ENCODE results near the gene ST6GALNAC4.
A peak's percentile ranks its signal among the peaks of the same experiment; 100 is the strongest.

The ST6GALNAC4 gene

GRCh38 chr9:127941961-127942215, 25.0 kb upstream of the ST6GALNAC4 start:
- intact Hi-C loops (cut with DNase I; ENCODE audit: low total_unique reads), result loop anchor here (5.0 kb wide), 2 partner anchors 35 to 175 kb away; no protein-coding TSS in a partner anchor
- Histone ChIP-seq H3K36me3 (peaks cover 9 to 48% (median 14%) of the 10 kb centered on the region in 3 donors), H3K4me1 (peaks cover 0 to 26% (median 11%) of the 10 kb centered on the region in 4 donors), H3K27ac (no peak overlapping the region), H3K4me3 (no peak overlapping the region), H3K9me3 (no peaks in the 10 kb centered on the region), H3K27me3 (no peaks in the 10 kb centered on the region)
- no peak for DNase-seq
- TF ChIP-seq, protein P1, sequence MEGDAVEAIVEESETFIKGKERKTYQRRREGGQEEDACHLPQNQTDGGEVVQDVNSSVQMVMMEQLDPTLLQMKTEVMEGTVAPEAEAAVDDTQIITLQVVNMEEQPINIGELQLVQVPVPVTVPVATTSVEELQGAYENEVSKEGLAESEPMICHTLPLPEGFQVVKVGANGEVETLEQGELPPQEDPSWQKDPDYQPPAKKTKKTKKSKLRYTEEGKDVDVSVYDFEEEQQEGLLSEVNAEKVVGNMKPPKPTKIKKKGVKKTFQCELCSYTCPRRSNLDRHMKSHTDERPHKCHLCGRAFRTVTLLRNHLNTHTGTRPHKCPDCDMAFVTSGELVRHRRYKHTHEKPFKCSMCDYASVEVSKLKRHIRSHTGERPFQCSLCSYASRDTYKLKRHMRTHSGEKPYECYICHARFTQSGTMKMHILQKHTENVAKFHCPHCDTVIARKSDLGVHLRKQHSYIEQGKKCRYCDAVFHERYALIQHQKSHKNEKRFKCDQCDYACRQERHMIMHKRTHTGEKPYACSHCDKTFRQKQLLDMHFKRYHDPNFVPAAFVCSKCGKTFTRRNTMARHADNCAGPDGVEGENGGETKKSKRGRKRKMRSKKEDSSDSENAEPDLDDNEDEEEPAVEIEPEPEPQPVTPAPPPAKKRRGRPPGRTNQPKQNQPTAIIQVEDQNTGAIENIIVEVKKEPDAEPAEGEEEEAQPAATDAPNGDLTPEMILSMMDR (IDR thresholded peaks at IDR 0.05), result no peak

- no peaks in the 10 kb centered on the region for H3K27me3 ChIP-seq
- no peaks in the 10 kb centered on the region for H3K9me3 ChIP-seq
- peaks cover 9 to 48% (median 14%) of the 10 kb centered on the region in 3 donors for H3K36me3 ChIP-seq
- no peak for DNase-seq
- TF ChIP-seq, protein P1 (IDR thresholded peaks at IDR 0.05), result no peak
- no peak overlapping the region for H3K4me3 ChIP-seq
- intact Hi-C loops (cut with DNase I; ENCODE audit: low total_unique reads), result loop anchor here (5.0 kb wide), 2 partner anchors 36 to 176 kb away; no protein-coding TSS in a partner anchor
- H3K4me1 ChIP-seq, result peaks cover 0 to 31% (median 16%) of the 10 kb centered on the region in 4 donors
- no peak overlapping the region for H3K27ac ChIP-seq
Observed at GRCh38 chr9:127941062-127941960, 24.5 kb upstream of the ST6GALNAC4 start.

DNA sequence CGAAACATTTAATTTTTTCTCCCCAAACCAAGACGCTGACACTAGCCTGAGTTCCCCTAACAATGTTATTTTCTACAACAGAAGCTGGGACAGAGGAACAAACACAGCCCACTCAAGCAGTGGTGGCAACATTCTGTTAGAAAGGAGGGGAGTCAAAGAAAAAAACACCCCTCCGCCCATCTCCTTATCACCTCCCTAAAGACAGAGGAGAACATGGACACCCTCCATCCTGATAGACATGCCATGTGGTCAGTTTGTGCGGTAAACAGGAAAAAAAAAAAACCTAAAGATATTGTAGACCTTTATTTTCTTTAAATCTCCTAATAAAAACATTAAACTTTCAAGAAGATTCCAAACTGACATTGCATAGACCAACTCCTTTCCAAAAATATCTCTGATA, 23.8 kb upstream of the ST6GALNAC4 start:
- H3K27me3 ChIP-seq, result no peaks in the 10 kb centered on the region
- intact Hi-C loops (cut with DNase I; ENCODE audit: low total_unique reads), result loop anchor here (5.0 kb wide), 2 partner anchors 37 to 177 kb away; no protein-coding TSS in a partner anchor
- H3K4me1 ChIP-seq, result peaks cover 0 to 39% (median 23%) of the 10 kb centered on the region in 4 donors
- H3K27ac ChIP-seq, result no peak overlapping the region
- no peak overlapping the region for H3K4me3 ChIP-seq
- TF ChIP-seq, protein P1 (IDR thresholded peaks at IDR 0.05), result no peak
- no peaks in the 10 kb centered on the region for H3K9me3 ChIP-seq
- peaks cover 9 to 49% (median 13%) of the 10 kb centered on the region in 3 donors for H3K36me3 ChIP-seq
- no peak for DNase-seq

DNA sequence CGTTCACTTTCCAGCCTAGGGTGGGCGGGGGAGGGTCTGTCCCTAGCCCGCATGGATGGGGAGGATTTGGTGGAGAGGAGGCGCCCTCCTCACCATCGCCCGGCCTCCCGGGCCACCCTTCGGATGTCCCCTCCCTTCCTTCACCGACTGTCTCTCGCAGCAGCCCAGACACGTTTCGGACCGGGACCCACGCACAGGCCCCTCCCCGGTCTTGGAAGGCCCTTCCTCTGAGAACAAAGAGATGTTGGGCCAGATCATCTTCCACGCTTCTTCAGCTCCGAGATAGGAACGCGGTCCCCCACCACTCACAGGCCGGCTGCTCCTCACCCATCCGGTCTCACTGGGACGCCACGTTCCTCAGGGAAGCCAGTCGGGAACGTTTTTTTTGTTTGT, 21.5 kb upstream of the ST6GALNAC4 start:
- peak overlapping the region; percentile 60 to 64 for H3K27ac ChIP-seq
- H3K4me3 ChIP-seq, result peak overlapping the region; percentile 68 to 90
- intact Hi-C loops (cut with DNase I; ENCODE audit: low total_unique reads), result no loop called here
- no peaks in the 10 kb centered on the region for H3K9me3 ChIP-seq
- DNase-seq, result no peak
- H3K36me3 ChIP-seq, result peaks cover 0 to 39% (median 8%) of the 10 kb centered on the region in 3 donors
- TF ChIP-seq, protein P1 (IDR thresholded peaks at IDR 0.05), result no peak
- no peaks in the 10 kb centered on the region for H3K27me3 ChIP-seq
- H3K4me1 ChIP-seq, result peaks cover 0 to 35% (median 26%) of the 10 kb centered on the region in 4 donors

- peak within 1 kb of the TSS; percentile 68 to 90 for H3K4me3 ChIP-seq
- H3K36me3 ChIP-seq, result peaks cover 0 to 33% (median 8%) of the 10 kb centered on the region in 3 donors
- peak within 1 kb of the TSS; percentile 60 to 64 for H3K27ac ChIP-seq
- TF ChIP-seq, protein P1 (IDR thresholded peaks at IDR 0.05), result no peak
- no peaks in the 10 kb centered on the region for H3K9me3 ChIP-seq
- intact Hi-C loops (cut with DNase I; ENCODE audit: low total_unique reads), result no loop called here
- H3K27me3 ChIP-seq, result no peaks in the 10 kb centered on the region
- peaks cover 0 to 33% (median 26%) of the 10 kb centered on the region in 4 donors for H3K4me1 ChIP-seq
- peak; percentile 72 to 85 for DNase-seq
Observed at GRCh38 chr9:127937388-127938297, 20.8 kb upstream of the ST6GALNAC4 start, which contains the start of gene DPM2. Gene DPM2, minus strand, starts transcription at chr9:127937854. Its CDS starts 34 bp downstream, at chr9:127937820.
